Thymus (tissue), 11 donors: ENCODE data around the gene EPHB1. TPM values are rescaled to one million over a fixed set of nuclear protein-coding genes. Genes with fewer than 3 reads are reported as not detected.

Experiments
- DNase-seq, 9 donors: peaks; one replicate each; pipeline ENCODE4 v3.0.0-alpha.2; 2013; ENCODE audit warnings: low spot score in 9 of 9, low read depth in 6 of 9, missing footprints in 1 of 9
- H3K27ac ChIP-seq, 2 donors: one replicate each; pipeline ENCODE4 v1.5.1; 2013; ENCODE audit warnings: control low read depth in 1 of 2, low read depth in 1 of 2, low read length in 1 of 2, mild to moderate bottlenecking in 1 of 2, moderate library complexity in 1 of 2
- H3K27me3 ChIP-seq, 2 donors: one replicate each; pipeline ENCODE4 v1.5.1; 2013; ENCODE audit warnings: low read length in 1 of 2; ENCODE audit not compliant: control insufficient read depth in 2 of 2, insufficient read depth in 1 of 2
- H3K36me3 ChIP-seq, 2 donors: one replicate each; pipeline ENCODE4 v1.5.1; 2013; ENCODE audit warnings: low read length in 1 of 2, mild to moderate bottlenecking in 1 of 2, moderate library complexity in 1 of 2; ENCODE audit not compliant: control insufficient read depth in 2 of 2, insufficient read depth in 2 of 2
- H3K4me1 ChIP-seq, 2 donors: one replicate each; pipeline ENCODE4 v1.5.1; 2013; ENCODE audit warnings: low read length in 2 of 2; ENCODE audit not compliant: control insufficient read depth in 2 of 2, insufficient read depth in 2 of 2
- H3K4me3 ChIP-seq, 2 donors: one replicate each; pipeline ENCODE4 v1.5.1; 2013; ENCODE audit warnings: low read length in 2 of 2, control low read depth in 1 of 2, mild to moderate bottlenecking in 1 of 2
- H3K9me3 ChIP-seq, 2 donors: one replicate each; pipeline ENCODE4 v1.5.1; 2013; ENCODE audit warnings: low read length in 1 of 2, mild to moderate bottlenecking in 1 of 2; ENCODE audit not compliant: control insufficient read depth in 2 of 2, insufficient read depth in 1 of 2
- WGBS: extraction: QIAGEN DNeasy Blood & Tissue Kit; methylation state at CpG from one replicate; pipeline ENCODE4 v1.1.7; 2013; 5-methylcytosine and 5-hydroxymethylcytosine counted together
- polyA plus RNA-seq: library from polyadenylated mRNA; stranded (reverse); fragments of 200-250 nt; gene quantifications from one replicate; pipeline ENCODE4 v1.2.3, GENCODE V29; 2013
- total RNA-seq: library from RNA; stranded (reverse); fragments of 120-200 nt; gene quantifications from one replicate; pipeline ENCODE4 v1.2.4, GENCODE V29; 2013
- donor health status: healthy.

The EPHB1 gene
- total and polyA plus RNA-seq, 2 donors = 0.46 to 0.66 TPM

- no peaks in the 10 kb centered on the region for H3K9me3 ChIP-seq
- no peaks in the 10 kb centered on the region for H3K36me3 ChIP-seq
- H3K4me3 ChIP-seq = no peak overlapping the region
- H3K27me3 ChIP-seq = no peaks in the 10 kb centered on the region
- no peak for DNase-seq
- H3K27ac ChIP-seq = no peak overlapping the region
- 98% methylated on average over 2 of the region's 2 CpGs for WGBS
- peaks cover 0 to 2% of the 10 kb centered on the region in 2 donors for H3K4me1 ChIP-seq
Observed at GRCh38 chr3:134939978-134940377, 144.9 kb downstream of the EPHB1 start.

DNA sequence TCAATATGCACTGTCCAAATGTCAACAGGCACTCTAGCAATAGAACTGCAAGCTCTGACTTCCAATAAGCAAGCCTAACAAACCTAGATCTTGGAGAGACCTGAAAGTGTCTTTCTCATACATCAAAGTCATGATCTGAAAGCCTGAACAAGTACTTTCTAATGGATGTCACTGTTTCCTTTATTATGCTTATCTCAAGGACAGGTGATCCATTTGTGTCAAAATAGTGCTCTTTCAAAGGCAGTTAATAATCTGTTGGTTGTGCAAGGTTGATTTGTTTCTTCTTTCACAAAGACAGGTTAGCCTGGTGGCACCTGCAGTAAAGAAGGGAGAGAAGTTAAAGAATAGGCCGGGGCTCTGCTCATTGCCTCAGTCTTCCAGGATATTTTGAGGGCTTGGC is 146.8 kb downstream of the EPHB1 start:
- H3K27me3 ChIP-seq = no peaks in the 10 kb centered on the region
- no peaks in the 10 kb centered on the region for H3K36me3 ChIP-seq
- DNase-seq = no peak

DNA sequence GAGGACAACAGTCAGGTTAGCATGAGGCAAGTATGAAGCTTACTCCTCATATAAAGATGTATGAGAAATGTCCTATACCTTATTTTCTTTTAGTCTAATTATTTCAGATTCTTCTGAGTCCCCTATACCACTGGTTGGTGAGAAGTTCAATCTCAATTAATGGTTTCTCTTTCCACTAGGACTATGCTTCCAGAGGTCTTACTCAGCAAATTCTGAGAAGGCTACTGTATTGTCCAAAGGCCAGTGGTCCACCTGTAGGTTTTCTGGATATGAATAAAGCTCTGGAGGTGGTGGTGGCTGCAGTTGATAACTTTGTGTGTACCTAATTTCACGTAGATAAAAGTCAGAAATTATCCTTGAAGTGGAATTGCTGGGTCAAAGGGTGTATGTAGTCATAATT is 149.4 kb downstream of the EPHB1 start:
- Histone ChIP-seq H3K27ac (no peak overlapping the region), H3K9me3 (no peaks in the 10 kb centered on the region), H3K27me3 (no peaks in the 10 kb centered on the region), H3K4me3 (no peak overlapping the region), H3K36me3 (no peaks in the 10 kb centered on the region), H3K4me1 (no peaks in the 10 kb centered on the region)
- WGBS = 91% methylated on average over 1 of the region's 1 CpG
- DNase-seq = no peak

More for the DNA sequence above, 146.8 kb downstream of the EPHB1 start:
- H3K4me1 ChIP-seq = no peaks in the 10 kb centered on the region
- H3K9me3 ChIP-seq = no peaks in the 10 kb centered on the region
- no peak overlapping the region for H3K27ac ChIP-seq
- WGBS = 97% methylated on average over 1 of the region's 1 CpG
- H3K4me3 ChIP-seq = no peak overlapping the region

DNA sequence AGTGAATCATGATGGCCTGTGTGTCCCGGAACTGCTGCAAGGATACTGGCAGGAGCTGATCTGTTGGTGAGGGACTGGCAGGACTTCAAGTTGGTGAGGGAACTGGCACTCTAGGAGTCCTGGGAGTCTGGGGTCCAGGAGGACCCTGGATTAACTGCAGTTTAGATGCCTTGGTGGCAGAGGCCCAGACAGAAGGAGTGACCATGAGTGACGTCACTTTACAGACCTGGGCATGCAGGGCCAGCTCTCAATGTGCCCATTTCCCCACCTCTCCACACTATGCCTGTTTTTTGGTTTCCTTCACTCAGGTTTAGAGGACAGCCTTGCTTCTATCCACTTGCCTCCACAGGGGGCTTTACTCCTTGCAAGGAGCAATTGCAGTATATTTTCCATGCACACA is 154.1 kb downstream of the EPHB1 start:
- H3K4me3 ChIP-seq = no peak overlapping the region
- H3K36me3 ChIP-seq = no peaks in the 10 kb centered on the region
- peaks cover 0 to 8% of the 10 kb centered on the region in 2 donors for H3K9me3 ChIP-seq
- no peaks in the 10 kb centered on the region for H3K27me3 ChIP-seq
- 96% methylated on average over 2 of the region's 2 CpGs for WGBS
- H3K27ac ChIP-seq = no peak overlapping the region
- no peak for DNase-seq
- H3K4me1 ChIP-seq = no peaks in the 10 kb centered on the region

DNA sequence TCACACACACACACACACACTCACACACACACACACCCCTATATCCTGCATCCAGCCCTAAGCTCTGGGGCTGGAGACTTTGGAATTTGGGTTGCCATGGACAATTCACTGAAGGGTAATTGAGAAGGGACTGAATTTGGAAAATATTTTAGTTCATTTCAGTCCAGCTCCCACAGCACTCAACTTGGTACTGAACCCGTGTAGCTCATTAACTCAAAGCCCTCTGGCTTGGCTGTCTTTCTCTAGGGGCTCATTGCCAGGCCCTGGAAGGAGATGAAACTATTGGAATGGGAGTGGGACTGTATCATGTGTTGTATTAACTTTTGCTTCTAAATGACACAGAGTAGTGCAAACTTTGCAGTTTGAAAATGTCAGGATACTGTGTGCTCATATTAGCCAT is 157.3 kb downstream of the EPHB1 start:
- H3K4me1 ChIP-seq = no peaks in the 10 kb centered on the region
- H3K27ac ChIP-seq = no peak overlapping the region
- H3K36me3 ChIP-seq = no peaks in the 10 kb centered on the region
- no peak overlapping the region for H3K4me3 ChIP-seq
- peaks cover 0 to 8% of the 10 kb centered on the region in 2 donors for H3K9me3 ChIP-seq
- DNase-seq = no peak
- H3K27me3 ChIP-seq = no peaks in the 10 kb centered on the region
- 79% methylated on average over 1 of the region's 1 CpG for WGBS

GRCh38 chr3:134955874-134956273 is 160.8 kb downstream of the EPHB1 start:
- no peak overlapping the region for H3K27ac ChIP-seq
- peaks cover 0 to 8% of the 10 kb centered on the region in 2 donors for H3K9me3 ChIP-seq
- H3K36me3 ChIP-seq = no peaks in the 10 kb centered on the region
- H3K4me3 ChIP-seq = no peak overlapping the region
- no peaks in the 10 kb centered on the region for H3K4me1 ChIP-seq
- 79% methylated on average over 2 of the region's 2 CpGs for WGBS
- H3K27me3 ChIP-seq = no peaks in the 10 kb centered on the region
- DNase-seq = no peak

GRCh38 chr3:134956395-134956794 is 161.3 kb downstream of the EPHB1 start:
- WGBS = 87% methylated on average over 2 of the region's 2 CpGs
- no peak overlapping the region for H3K27ac ChIP-seq
- no peak for DNase-seq
- H3K4me1 ChIP-seq = no peaks in the 10 kb centered on the region
- no peaks in the 10 kb centered on the region for H3K36me3 ChIP-seq
- no peak overlapping the region for H3K4me3 ChIP-seq
- H3K27me3 ChIP-seq = no peaks in the 10 kb centered on the region
- peaks cover 0 to 6% of the 10 kb centered on the region in 2 donors for H3K9me3 ChIP-seq

GRCh38 chr3:134956844-134957243 is 161.8 kb downstream of the EPHB1 start:
- H3K36me3 ChIP-seq = no peaks in the 10 kb centered on the region
- DNase-seq = no peak
- WGBS = 88% methylated on average over 1 of the region's 1 CpG

GRCh38 chr3:134959516-134959915 is 164.5 kb downstream of the EPHB1 start:
- DNase-seq = no peak
- H3K36me3 ChIP-seq = no peaks in the 10 kb centered on the region
- no peaks in the 10 kb centered on the region for H3K9me3 ChIP-seq
- H3K4me3 ChIP-seq = no peak overlapping the region
- no peaks in the 10 kb centered on the region for H3K4me1 ChIP-seq
- no peaks in the 10 kb centered on the region for H3K27me3 ChIP-seq
- H3K27ac ChIP-seq = no peak overlapping the region

More at GRCh38 chr3:134956844-134957243, 161.8 kb downstream of the EPHB1 start:
- no peak overlapping the region for H3K4me3 ChIP-seq
- H3K27me3 ChIP-seq = no peaks in the 10 kb centered on the region
- H3K27ac ChIP-seq = no peak overlapping the region
- no peaks in the 10 kb centered on the region for H3K4me1 ChIP-seq
- peaks cover 0 to 1% of the 10 kb centered on the region in 2 donors for H3K9me3 ChIP-seq

GRCh38 chr3:134964226-134964625 is 169.2 kb downstream of the EPHB1 start:
- H3K27me3 ChIP-seq = no peaks in the 10 kb centered on the region
- no peak overlapping the region for H3K4me3 ChIP-seq
- H3K27ac ChIP-seq = no peak overlapping the region
- H3K9me3 ChIP-seq = no peaks in the 10 kb centered on the region
- H3K36me3 ChIP-seq = no peaks in the 10 kb centered on the region
- DNase-seq = no peak
- H3K4me1 ChIP-seq = no peaks in the 10 kb centered on the region
- WGBS = 92% methylated on average over 5 of the region's 5 CpGs
